AG04449 (cell line): ENCODE measurements around the gene RBSN.

ENCODE experiments used
- CTCF ChIA-PET: fragments of 350-600 bp; formaldehyde crosslinking; extraction: SDS; loops from one replicate; lab custom pipeline; 2021; ENCODE audit warnings: antibody characterized with exemption; lab: Yijun Ruan, JAX
- POLR2A ChIA-PET: fragments of 400-600, 350-600 bp; formaldehyde crosslinking; extraction: SDS; loops from one replicate; lab custom pipeline; 2020; ENCODE audit warnings: antibody characterized with exemption, inconsistent platforms; lab: Yijun Ruan, JAX
- DNase-seq: peaks from one replicate; pipeline ENCODE4 v3.0.0-alpha.2; 2010; ENCODE audit warnings: low read depth, low spot score
- H3K4me3 ChIP-seq: 2 replicates; pipeline ENCODE4 v1.5.1; 2011; ENCODE audit warnings: low read depth, mild to moderate bottlenecking, control low read depth, low read length
- CTCF ChIP-seq: IDR thresholded peaks from one replicate; pipeline ENCODE4 v1.5.1; 2011; ENCODE audit warnings: mild to moderate bottlenecking, moderate library complexity, low read length, control low read depth, inconsistent platforms; ENCODE audit not compliant: insufficient read depth; ENCODE audit errors: missing control alignments

Gene RBSN

DNA sequence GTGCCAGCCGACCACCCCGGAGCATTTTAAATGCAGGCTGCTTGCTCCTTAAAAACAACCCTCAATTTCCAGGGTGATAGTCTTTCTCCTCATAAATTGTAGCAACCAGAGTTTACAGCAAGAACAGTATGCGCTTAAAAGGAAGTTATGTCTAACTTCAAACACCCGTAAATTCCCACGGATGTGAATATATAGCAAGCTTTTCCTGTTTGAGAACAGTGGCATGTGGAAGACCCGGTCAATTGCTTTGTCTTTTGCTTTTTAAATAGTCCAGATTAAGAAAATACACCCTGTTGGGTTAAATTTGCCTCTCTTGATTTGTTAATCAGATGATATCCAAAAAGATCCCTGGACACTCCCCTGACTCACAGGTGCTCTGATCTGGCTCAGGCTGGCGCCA lies 54.6 kb downstream of the RBSN start:
- ChIA-PET CTCF (interaction anchor here (1.6 to 1.9 kb wide), 2 partner anchors 15 to 118 kb away, joined by 3 to 6 read pairs; no protein-coding TSS in a partner anchor), POLR2A (no interaction called here)
- H3K4me3 ChIP-seq = no peak overlapping the region
- no peak for TF ChIP-seq CTCF
- DNase-seq = no peak

DNA sequence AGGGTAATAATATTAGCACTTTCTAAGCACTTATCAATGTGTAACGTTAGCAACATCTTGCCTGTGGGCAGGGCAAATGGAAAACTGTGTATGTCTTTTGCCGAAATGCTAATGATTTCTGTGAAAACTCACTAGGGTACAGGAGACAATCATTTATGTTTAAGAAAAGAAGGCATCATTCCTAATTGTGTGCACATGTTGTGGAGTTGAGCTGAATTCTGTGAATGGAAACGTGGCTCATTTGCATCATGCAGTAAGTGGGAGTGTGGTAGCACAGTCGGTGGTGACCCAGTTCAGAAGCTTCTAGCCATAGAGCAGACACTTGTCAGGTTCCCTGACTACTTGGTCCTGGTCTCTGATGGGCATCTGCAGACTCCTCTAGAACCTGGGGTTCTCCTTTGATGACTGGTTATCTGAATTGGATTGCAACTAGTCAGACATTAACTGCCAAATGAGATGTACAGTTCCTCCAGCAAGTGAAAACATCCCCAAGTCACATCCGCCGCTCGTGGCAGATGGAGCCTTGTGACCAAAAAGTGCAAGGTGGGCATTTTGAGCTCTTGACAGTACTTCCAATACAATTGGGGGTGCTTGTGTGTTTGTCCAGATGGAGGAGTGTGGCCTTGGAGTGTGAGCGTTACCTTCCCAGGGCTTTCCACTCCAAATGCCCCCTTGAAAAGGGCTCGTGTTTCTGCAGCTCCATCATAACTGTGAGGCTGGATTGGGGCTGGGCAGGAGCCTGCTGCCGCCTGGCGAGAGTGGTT lies 55.4 kb downstream of the RBSN start:
- no peak for TF ChIP-seq CTCF

GRCh38 chr3:15042936-15043335 lies 56.0 kb downstream of the RBSN start:
- POLR2A ChIA-PET = no interaction called here
- no peak for TF ChIP-seq CTCF
- no peak for DNase-seq
- no peak overlapping the region for H3K4me3 ChIP-seq
- CTCF ChIA-PET = no interaction called here

More for the DNA sequence above, 55.4 kb downstream of the RBSN start:
- no peak overlapping the region for H3K4me3 ChIP-seq
- ChIA-PET CTCF (interaction anchor here (1.6 to 1.9 kb wide), 2 partner anchors 14 to 117 kb away, joined by 3 to 6 read pairs; no protein-coding TSS in a partner anchor), POLR2A (no interaction called here)
- DNase-seq = no peak

DNA sequence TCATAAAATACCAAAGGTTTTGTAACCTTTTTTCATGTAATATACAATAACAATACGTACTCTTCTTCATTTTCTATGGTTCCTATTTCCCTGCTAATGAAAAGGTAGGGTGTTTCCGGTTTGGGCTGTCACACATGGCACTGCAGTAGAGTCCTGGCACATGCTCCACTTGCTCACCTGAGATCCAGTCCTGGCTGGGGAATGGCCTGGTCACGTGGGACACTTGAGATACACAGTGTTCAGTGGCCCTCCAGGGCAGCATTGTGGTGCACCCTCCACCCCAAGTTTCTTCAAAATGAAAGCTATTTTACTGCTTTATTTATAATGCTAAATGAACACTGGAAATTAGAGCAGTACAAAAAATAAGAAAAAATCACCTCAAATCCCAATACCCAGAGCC lies 57.0 kb downstream of the RBSN start:
- POLR2A ChIA-PET = no interaction called here
- no peak for DNase-seq
- CTCF ChIA-PET = interaction anchor here (1.9 kb wide), 1 partner anchor 9 kb away, joined by 4 read pairs; no protein-coding TSS in a partner anchor
- no peak for TF ChIP-seq CTCF
- no peak overlapping the region for H3K4me3 ChIP-seq

DNA sequence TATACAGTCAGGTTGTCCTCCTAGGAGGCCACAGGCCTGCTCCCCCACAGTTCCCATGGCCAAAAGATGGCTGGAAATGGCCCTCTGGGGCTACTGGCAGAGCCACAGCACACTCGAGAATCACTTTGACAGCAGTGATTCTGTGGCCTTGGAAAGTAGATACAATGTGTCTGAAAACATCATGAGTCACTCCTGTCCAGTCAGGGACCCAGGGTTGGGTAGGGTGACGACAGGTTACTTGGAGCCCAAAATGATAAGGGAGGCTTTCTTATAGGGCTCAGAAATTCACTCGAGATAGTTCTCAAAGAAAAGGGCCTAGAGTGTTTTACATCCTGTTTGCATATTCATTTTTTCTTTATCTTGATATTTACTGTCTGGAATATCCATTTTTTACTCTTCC lies 58.1 kb downstream of the RBSN start:
- TF ChIP-seq CTCF = no peak
- ChIA-PET CTCF (interaction anchor here (1.9 kb wide), 1 partner anchor 10 kb away, joined by 4 read pairs; no protein-coding TSS in a partner anchor), POLR2A (no interaction called here)
- DNase-seq = no peak
- no peak overlapping the region for H3K4me3 ChIP-seq

DNA sequence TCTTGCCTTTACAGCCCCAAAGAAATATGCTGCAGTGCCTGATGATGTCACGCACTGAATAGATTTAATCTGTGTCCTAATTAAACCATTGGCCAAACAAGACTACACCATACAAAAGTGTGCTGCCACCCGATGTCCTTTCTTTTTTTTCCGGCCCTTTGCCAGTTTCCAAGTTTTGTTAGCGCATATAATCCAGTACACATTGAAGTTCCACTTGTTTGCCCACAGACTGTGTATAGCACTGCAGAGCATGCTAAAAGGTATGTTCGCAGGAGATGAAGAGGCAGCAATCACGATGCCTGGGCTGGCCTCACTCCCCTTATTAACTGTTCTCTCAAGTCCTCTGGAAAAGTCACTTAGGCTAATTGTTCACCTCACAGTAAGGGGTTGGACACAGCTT lies 60.6 kb downstream of the RBSN start:
- ChIA-PET POLR2A (no interaction called here), CTCF (interaction anchor here (1.5 to 1.9 kb wide), 2 partner anchors 13 to 117 kb away, joined by 4 to 6 read pairs; no protein-coding TSS in a partner anchor)
- no peak for TF ChIP-seq CTCF
- no peak overlapping the region for H3K4me3 ChIP-seq
- DNase-seq = no peak
